ENCODE data around the gene GALP.
"Not testable (repeated sequence)": the region's sequence is repeated elsewhere in the genome, so short reads cannot be mapped to it uniquely, and the experiment has no call there.

GALP gene

GRCh38 chr19:56148955-56149655 lies 26.7 kb upstream of the GALP start:
- DNase-seq: not testable (repeated sequence)

GRCh38 chr19:56149656-56150038 lies 26.2 kb upstream of the GALP start:
- no peak for DNase-seq

GRCh38 chr19:56150358-56150757 lies 25.4 kb upstream of the GALP start:
- no peak for DNase-seq

GRCh38 chr19:56152644-56153043 lies 23.2 kb upstream of the GALP start:
- DNase-seq: no peak

- DNase-seq: no peak
Measured at GRCh38 chr19:56153507-56153906, 22.3 kb upstream of the GALP start.

- DNase-seq: no peak
Measured at GRCh38 chr19:56155124-56155687, 20.6 kb upstream of the GALP start.

GRCh38 chr19:56156768-56157167 lies 19.0 kb upstream of the GALP start:
- no peak for DNase-seq

- DNase-seq: no peak
Measured at GRCh38 chr19:56158170-56158757, 17.5 kb upstream of the GALP start.

GRCh38 chr19:56159009-56159559 lies 16.7 kb upstream of the GALP start:
- DNase-seq: no peak

GRCh38 chr19:56159622-56160271 lies 16.1 kb upstream of the GALP start:
- no peak for DNase-seq

GRCh38 chr19:56161534-56161933 lies 14.3 kb upstream of the GALP start:
- DNase-seq: no peak

- DNase-seq: no peak
Measured at GRCh38 chr19:56162258-56162657, 13.6 kb upstream of the GALP start.

- no peak for DNase-seq
Measured at GRCh38 chr19:56163097-56163496, 12.7 kb upstream of the GALP start.

- DNase-seq: no peak
Measured at GRCh38 chr19:56167064-56167578, 8.7 kb upstream of the GALP start.

- no peak for DNase-seq
Measured at GRCh38 chr19:56170261-56170660, 5.5 kb upstream of the GALP start.

GRCh38 chr19:56174086-56174485 lies 1.7 kb upstream of the GALP start:
- no peak for DNase-seq

GRCh38 chr19:56174550-56174949 lies 1.3 kb upstream of the GALP start:
- no peak for DNase-seq

- not testable (repeated sequence) for DNase-seq
Measured at GRCh38 chr19:56176310-56176709, 502 bp downstream of the GALP start.

GRCh38 chr19:56176881-56177280 lies 1.1 kb downstream of the GALP start:
- DNase-seq: no peak

GRCh38 chr19:56177564-56178243 lies 1.9 kb downstream of the GALP start:
- no peak for DNase-seq

GRCh38 chr19:56189785-56190184 lies 14.0 kb downstream of the GALP start:
- DNase-seq: no peak

- DNase-seq: no peak
Measured at GRCh38 chr19:56191115-56191514, 15.3 kb downstream of the GALP start.

- no peak for DNase-seq
Measured at GRCh38 chr19:56191711-56192110, 15.9 kb downstream of the GALP start.
